AG08396 (cell line): ENCODE results near the gene WNT9B.

Experiments
- DNase-seq: peaks from one replicate; pipeline ENCODE4 v3.0.0; 2012; ENCODE audit warnings: low spot score, mixed read lengths

The WNT9B gene

GRCh38 chr17:46857600-46857999 is 6.2 kb downstream of the WNT9B start:
- DNase-seq = no peak

GRCh38 chr17:46859996-46860395 is 8.6 kb downstream of the WNT9B start:
- no peak for DNase-seq

- DNase-seq = no peak
Observed at GRCh38 chr17:46862949-46863348, 11.6 kb downstream of the WNT9B start.

GRCh38 chr17:46863383-46864121 is 12.2 kb downstream of the WNT9B start:
- no peak for DNase-seq

- DNase-seq = peak; percentile 54
Observed at GRCh38 chr17:46865100-46865499, 13.7 kb downstream of the WNT9B start.

- no peak for DNase-seq
Observed at GRCh38 chr17:46866325-46866724, 14.9 kb downstream of the WNT9B start.

- DNase-seq = no peak
Observed at GRCh38 chr17:46866747-46867146, 15.4 kb downstream of the WNT9B start.

- no peak for DNase-seq
Observed at GRCh38 chr17:46868689-46869187, 17.4 kb downstream of the WNT9B start.

GRCh38 chr17:46869296-46869695 is 17.9 kb downstream of the WNT9B start:
- no peak for DNase-seq

GRCh38 chr17:46869975-46870803 is 18.8 kb downstream of the WNT9B start:
- DNase-seq = no peak

- no peak for DNase-seq
Observed at GRCh38 chr17:46872421-46872820, 21.0 kb downstream of the WNT9B start.

- no peak for DNase-seq
Observed at GRCh38 chr17:46873941-46874645, 22.7 kb downstream of the WNT9B start.

- no peak for DNase-seq
Observed at GRCh38 chr17:46874906-46875305, 23.5 kb downstream of the WNT9B start.

- no peak for DNase-seq
Observed at GRCh38 chr17:46875849-46876352, 24.5 kb downstream of the WNT9B start.

GRCh38 chr17:46876353-46876887 is 25.0 kb downstream of the WNT9B start:
- DNase-seq = no peak

GRCh38 chr17:46876926-46877325 is 25.5 kb downstream of the WNT9B start:
- DNase-seq = no peak

- no peak for DNase-seq
Observed at GRCh38 chr17:46877466-46877865, 26.1 kb downstream of the WNT9B start.

- DNase-seq = no peak
Observed at GRCh38 chr17:46878055-46878454, 26.7 kb downstream of the WNT9B start.

GRCh38 chr17:46879101-46879500 is 27.7 kb downstream of the WNT9B start:
- DNase-seq = no peak

- DNase-seq = no peak
Observed at GRCh38 chr17:46881015-46881414, 29.6 kb downstream of the WNT9B start.

- DNase-seq = no peak
Observed at GRCh38 chr17:46882666-46883065, 31.3 kb downstream of the WNT9B start.

GRCh38 chr17:46883871-46884520 is 32.6 kb downstream of the WNT9B start:
- no peak for DNase-seq
